GM04504 (cell line): ENCODE results near the gene TNIP2.
"Not testable (repeated sequence)": the region's sequence is repeated elsewhere in the genome, so short reads cannot be mapped to it uniquely, and the experiment has no call there.

Source experiments
- DNase-seq: peaks from one replicate; pipeline ENCODE4 v3.0.0-alpha.2; 2012; ENCODE audit warnings: low read depth

The TNIP2 gene

GRCh38 chr4:2794486-2795299 lies 38.6 kb upstream of the TNIP2 start:
- DNase-seq: no peak

GRCh38 chr4:2793586-2794485 lies 37.7 kb upstream of the TNIP2 start:
- no peak for DNase-seq

- DNase-seq: no peak
Observed at GRCh38 chr4:2792711-2793585, 36.8 kb upstream of the TNIP2 start, which contains the start of gene SH3BP2. Gene SH3BP2 (plus strand): TSS chr4:2793085. CDS start chr4:2820618, 27,533 bp downstream.

GRCh38 chr4:2792396-2792710 lies 36.2 kb upstream of the TNIP2 start:
- no peak for DNase-seq

GRCh38 chr4:2791518-2792395 lies 35.6 kb upstream of the TNIP2 start:
- DNase-seq: no peak

GRCh38 chr4:2790583-2791517 lies 34.7 kb upstream of the TNIP2 start:
- DNase-seq: no peak

GRCh38 chr4:2789793-2790582 lies 33.9 kb upstream of the TNIP2 start:
- no peak for DNase-seq

- no peak for DNase-seq
Observed at GRCh38 chr4:2789351-2789750, 33.2 kb upstream of the TNIP2 start.

- DNase-seq: no peak
Observed at GRCh38 chr4:2788532-2789103, 32.5 kb upstream of the TNIP2 start.

GRCh38 chr4:2788101-2788500 lies 32.0 kb upstream of the TNIP2 start:
- no peak for DNase-seq

GRCh38 chr4:2787230-2788100 lies 31.3 kb upstream of the TNIP2 start:
- no peak for DNase-seq

GRCh38 chr4:2786794-2787229 lies 30.7 kb upstream of the TNIP2 start:
- DNase-seq: no peak

GRCh38 chr4:2786152-2786671 lies 30.1 kb upstream of the TNIP2 start:
- DNase-seq: no peak

- DNase-seq: no peak
Observed at GRCh38 chr4:2785613-2786012, 29.5 kb upstream of the TNIP2 start.

GRCh38 chr4:2783790-2784189 lies 27.7 kb upstream of the TNIP2 start:
- DNase-seq: no peak

- DNase-seq: no peak
Observed at GRCh38 chr4:2781911-2782310, 25.8 kb upstream of the TNIP2 start.

- DNase-seq: not testable (repeated sequence)
Observed at GRCh38 chr4:2780643-2781042, 24.5 kb upstream of the TNIP2 start.

GRCh38 chr4:2771264-2771663 lies 15.1 kb upstream of the TNIP2 start:
- no peak for DNase-seq
